NCI-H774 (cell line): Measurements from ENCODE around the gene SEPTIN2.
"Not testable (repeated sequence)": the region's sequence is repeated elsewhere in the genome, so short reads cannot be mapped to it uniquely, and the experiment has no call there.

Source experiments
- DNase-seq: peaks from one replicate; lab custom pipeline; 2025; lab: John Stamatoyannopoulos, UW

SEPTIN2 gene

GRCh38 chr2:241288324-241288888, 27.3 kb upstream of the SEPTIN2 start:
- DNase-seq = no peak

- no peak for DNase-seq
Measured at GRCh38 chr2:241289053-241289452, 26.7 kb upstream of the SEPTIN2 start.

- no peak for DNase-seq
Measured at GRCh38 chr2:241289597-241289996, 26.1 kb upstream of the SEPTIN2 start.

- no peak for DNase-seq
Measured at GRCh38 chr2:241291153-241291552, 24.6 kb upstream of the SEPTIN2 start.

- no peak for DNase-seq
Measured at GRCh38 chr2:241291977-241292376, 23.7 kb upstream of the SEPTIN2 start.

- not testable (repeated sequence) for DNase-seq
Measured at GRCh38 chr2:241293378-241293797, 22.3 kb upstream of the SEPTIN2 start.

GRCh38 chr2:241295326-241296095, 20.2 kb upstream of the SEPTIN2 start:
- no peak for DNase-seq

GRCh38 chr2:241296767-241297166, 19.0 kb upstream of the SEPTIN2 start:
- DNase-seq = no peak

- DNase-seq = no peak
Measured at GRCh38 chr2:241298673-241299072, 17.1 kb upstream of the SEPTIN2 start.

- DNase-seq = no peak
Measured at GRCh38 chr2:241300000-241300399, 15.7 kb upstream of the SEPTIN2 start.

GRCh38 chr2:241302083-241302482, 13.6 kb upstream of the SEPTIN2 start:
- no peak for DNase-seq

GRCh38 chr2:241302759-241303651, 12.7 kb upstream of the SEPTIN2 start:
- no peak for DNase-seq

- no peak for DNase-seq
Measured at GRCh38 chr2:241304039-241304670, 11.6 kb upstream of the SEPTIN2 start.

- DNase-seq = no peak
Measured at GRCh38 chr2:241307055-241307454, 8.7 kb upstream of the SEPTIN2 start.

GRCh38 chr2:241308267-241308666, 7.5 kb upstream of the SEPTIN2 start:
- DNase-seq = no peak

- DNase-seq = no peak
Measured at GRCh38 chr2:241308832-241309500, 6.8 kb upstream of the SEPTIN2 start.

GRCh38 chr2:241309684-241310117, 6.0 kb upstream of the SEPTIN2 start:
- DNase-seq = no peak

- DNase-seq = no peak
Measured at GRCh38 chr2:241310917-241311566, 4.7 kb upstream of the SEPTIN2 start.

- no peak for DNase-seq
Measured at GRCh38 chr2:241312082-241312481, 3.6 kb upstream of the SEPTIN2 start.

GRCh38 chr2:241313543-241314095, 2.1 kb upstream of the SEPTIN2 start:
- DNase-seq = no peak
